Natural killer cell (primary cell): Measurements from ENCODE around the gene STAT6. TPM values are rescaled to one million over a fixed set of nuclear protein-coding genes. Genes with fewer than 3 reads are reported as not detected.
A peak's percentile ranks its signal among the peaks of the same experiment; 100 is the strongest.

ENCODE experiments used
- ATAC-seq, 3 donors: fragments of 150-1000 bp in 2 of 3; fragments of 200-7000 bp in 1 of 3; cut with Tn5 transposase; 1 replicate in 1 of 3; 2 replicates in 2 of 3; pipeline ENCODE4 v1.10.0; 2021; ENCODE audit warnings: mild to moderate bottlenecking in 2 of 3, moderate library complexity in 2 of 3
- DNase-seq, 2 donors: peaks; one replicate each; pipeline versions ENCODE4 v3.0.0 to v3.0.0-alpha.2; 2013 to 2021; ENCODE audit warnings: mixed read lengths in 1 of 2
- H3K27ac ChIP-seq: one replicate; pipeline ENCODE4 v1.5.1; 2013; ENCODE audit warnings: mild to moderate bottlenecking, low read length
- H3K27me3 ChIP-seq: one replicate; pipeline ENCODE4 v1.6.1; 2013; ENCODE audit warnings: low read length; ENCODE audit not compliant: control insufficient read depth, insufficient read depth
- H3K36me3 ChIP-seq: one replicate; pipeline ENCODE4 v1.6.1; 2013; ENCODE audit warnings: low read length; ENCODE audit not compliant: control insufficient read depth, insufficient read depth
- H3K4me1 ChIP-seq: one replicate; pipeline ENCODE4 v1.6.1; 2013; ENCODE audit warnings: low read length; ENCODE audit not compliant: control insufficient read depth, insufficient read depth
- H3K4me3 ChIP-seq: one replicate; pipeline ENCODE4 v1.5.1; 2013; ENCODE audit warnings: low read length
- H3K9me3 ChIP-seq: one replicate; pipeline ENCODE4 v1.6.1; 2013; ENCODE audit warnings: low read length; ENCODE audit not compliant: control insufficient read depth, insufficient read depth
- H3K27ac Mint-ChIP-seq, 2 donors: one replicate each; pipeline ENCODE4 v1.8.0; 2022; ENCODE audit warnings: mild to moderate bottlenecking in 2 of 2, mixed read lengths in 2 of 2, moderate library complexity in 1 of 2
- H3K27me3 Mint-ChIP-seq, 2 donors: one replicate each; pipeline ENCODE4 v1.8.0; 2022; ENCODE audit warnings: low read depth in 2 of 2, mixed read lengths in 2 of 2
- H3K36me3 Mint-ChIP-seq: one replicate; pipeline ENCODE4 v1.8.0; 2022; ENCODE audit warnings: mixed read lengths
- H3K4me1 Mint-ChIP-seq, 2 donors: one replicate each; pipeline ENCODE4 v1.8.0; 2022; ENCODE audit warnings: mixed read lengths in 2 of 2
- H3K4me3 Mint-ChIP-seq: one replicate; pipeline ENCODE4 v1.8.0; 2022; ENCODE audit warnings: mild to moderate bottlenecking, moderate library complexity, mixed read lengths
- H3K9me3 Mint-ChIP-seq, 2 donors: one replicate each; pipeline ENCODE4 v1.8.0; 2022; ENCODE audit warnings: mixed read lengths in 2 of 2
- WGBS: methylation state at CpG from one replicate; pipeline ENCODE4 v1.1.7; 2013; ENCODE audit warnings: missing lambda C conversion rate; ENCODE audit not compliant: insufficient coverage; 5-methylcytosine and 5-hydroxymethylcytosine counted together
- intact Hi-C: fragments of 100-400 bp; cut with micrococcal nuclease; formaldehyde crosslinking; loops from one replicate; pipeline ENCODE4 v1.14.2; 2022
- total RNA-seq, 4 donors: library from RNA; stranded (reverse); fragments of 120-200 nt in 1 of 4; gene quantifications; one replicate each; pipeline versions ENCODE4 v1.2.3 to v1.2.4, GENCODE V29; 2013 to 2022
- TF ChIP-seq, protein P1 (sequence below): fragments of 200-600 bp; IDR thresholded peaks from one replicate; pipeline ENCODE4 v1.8.0; 2022; ENCODE audit warnings: antibody characterized with exemption

Gene STAT6
- total RNA-seq, 3 donors from 2014 or later (not counting 1 experiment from before 2014, with no cell fraction given) = 277 to 340 (median 319) TPM

DNA sequence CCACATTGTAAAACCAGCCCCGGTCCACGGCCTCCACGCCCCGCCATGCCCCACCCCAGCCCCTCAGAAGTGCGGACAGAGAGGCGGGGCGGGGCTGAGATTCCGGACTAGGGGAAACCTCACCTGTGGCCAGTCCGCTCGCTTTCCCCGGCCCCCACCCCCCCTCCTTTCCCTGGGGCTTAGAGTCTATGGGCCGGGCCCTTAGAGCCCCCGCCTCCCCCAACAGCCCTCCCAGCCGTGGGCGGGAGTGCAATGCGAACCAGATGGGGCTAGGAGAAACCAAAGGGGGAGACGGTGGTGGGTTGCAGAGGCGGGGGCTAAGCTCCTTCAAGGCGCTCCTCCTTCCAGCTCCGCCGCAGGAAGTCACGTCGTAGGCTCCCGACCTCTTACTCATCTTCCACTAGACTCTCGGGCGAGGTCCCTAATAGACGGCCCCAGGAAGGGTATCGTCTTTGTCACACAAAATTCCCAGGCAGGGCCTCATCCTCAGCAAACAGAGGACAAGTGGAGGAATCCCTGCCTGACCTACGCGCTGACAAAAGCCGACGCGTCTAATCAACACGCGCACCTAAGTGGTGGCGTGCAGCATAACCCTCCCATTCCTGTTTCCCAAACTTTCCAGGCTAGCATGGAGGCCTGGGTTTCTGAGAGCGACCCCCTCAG lies 23.3 kb downstream of the STAT6 start:
- peak overlapping the region; percentile 92 to 95 for H3K27ac Mint-ChIP-seq
- peak overlapping the region; percentile 71 for H3K4me3 ChIP-seq
- H3K36me3 Mint-ChIP-seq = no peaks in the 10 kb centered on the region
- peaks cover 40% of the 10 kb centered on the region for H3K4me1 ChIP-seq
- H3K9me3 ChIP-seq = no peaks in the 10 kb centered on the region
- no peaks in the 10 kb centered on the region for H3K27me3 ChIP-seq
- under 1% methylated on average over 35 of the region's 37 CpGs for WGBS
- no peaks in the 10 kb centered on the region for H3K27me3 Mint-ChIP-seq
- peak; percentile 48 to 86 for DNase-seq
- TF ChIP-seq, protein P1, sequence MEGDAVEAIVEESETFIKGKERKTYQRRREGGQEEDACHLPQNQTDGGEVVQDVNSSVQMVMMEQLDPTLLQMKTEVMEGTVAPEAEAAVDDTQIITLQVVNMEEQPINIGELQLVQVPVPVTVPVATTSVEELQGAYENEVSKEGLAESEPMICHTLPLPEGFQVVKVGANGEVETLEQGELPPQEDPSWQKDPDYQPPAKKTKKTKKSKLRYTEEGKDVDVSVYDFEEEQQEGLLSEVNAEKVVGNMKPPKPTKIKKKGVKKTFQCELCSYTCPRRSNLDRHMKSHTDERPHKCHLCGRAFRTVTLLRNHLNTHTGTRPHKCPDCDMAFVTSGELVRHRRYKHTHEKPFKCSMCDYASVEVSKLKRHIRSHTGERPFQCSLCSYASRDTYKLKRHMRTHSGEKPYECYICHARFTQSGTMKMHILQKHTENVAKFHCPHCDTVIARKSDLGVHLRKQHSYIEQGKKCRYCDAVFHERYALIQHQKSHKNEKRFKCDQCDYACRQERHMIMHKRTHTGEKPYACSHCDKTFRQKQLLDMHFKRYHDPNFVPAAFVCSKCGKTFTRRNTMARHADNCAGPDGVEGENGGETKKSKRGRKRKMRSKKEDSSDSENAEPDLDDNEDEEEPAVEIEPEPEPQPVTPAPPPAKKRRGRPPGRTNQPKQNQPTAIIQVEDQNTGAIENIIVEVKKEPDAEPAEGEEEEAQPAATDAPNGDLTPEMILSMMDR = no peak
- H3K4me3 Mint-ChIP-seq = peak overlapping the region; percentile 90
- peaks cover 1% of the 10 kb centered on the region for H3K36me3 ChIP-seq
- peaks cover 23 to 37% of the 10 kb centered on the region in 2 donors for H3K4me1 Mint-ChIP-seq
- H3K9me3 Mint-ChIP-seq = no peaks in the 10 kb centered on the region
- intact Hi-C loops = loop anchor here (1.0 to 2.0 kb wide), 2 partner anchors 9 to 25 kb away; no protein-coding TSS in a partner anchor
- ATAC-seq = peak; percentile 27 to 37 (median 33)
- peak overlapping the region; percentile 100 for H3K27ac ChIP-seq

DNA sequence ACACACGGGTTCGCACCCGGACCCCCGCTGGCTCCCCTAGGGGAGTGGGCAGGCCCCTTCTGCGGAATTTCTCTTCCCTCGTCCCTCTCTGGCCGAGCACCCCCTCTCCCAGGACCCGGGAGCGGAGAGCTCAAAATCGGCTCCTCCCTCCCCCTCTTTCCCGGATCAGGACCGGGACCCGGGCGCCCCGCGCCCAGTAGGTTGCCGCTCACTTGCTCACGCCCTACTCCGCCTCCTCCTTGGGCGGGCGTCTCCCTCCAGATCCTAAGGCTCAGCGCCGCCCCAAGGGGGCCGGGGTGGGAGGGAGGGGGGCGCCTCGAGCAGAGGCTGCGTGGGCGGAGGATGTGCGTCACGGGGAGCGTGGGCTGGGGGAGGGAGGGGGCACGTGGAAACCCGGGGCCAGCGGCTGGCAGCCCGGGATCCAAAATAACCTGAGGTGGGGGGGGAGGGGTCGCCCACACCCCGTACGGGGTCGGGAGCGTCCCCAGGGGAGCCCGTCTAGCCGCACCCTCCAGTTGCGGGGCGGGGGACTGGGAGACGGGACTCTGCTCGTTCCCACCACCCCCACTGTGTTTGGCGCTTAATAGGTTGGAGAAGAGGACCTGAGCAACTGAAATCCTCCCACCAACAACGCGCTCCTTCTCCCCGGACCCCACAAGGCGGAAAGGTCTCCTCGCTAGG lies 24.0 kb downstream of the STAT6 start:
- Histone ChIP-seq H3K9me3 (no peaks in the 10 kb centered on the region), H3K27ac (peak overlapping the region; percentile 100), H3K4me1 (peaks cover 40% of the 10 kb centered on the region), H3K36me3 (peaks cover 1% of the 10 kb centered on the region), H3K27me3 (no peaks in the 10 kb centered on the region), H3K4me3 (peak overlapping the region; percentile 71)
- no peaks in the 10 kb centered on the region for H3K36me3 Mint-ChIP-seq
- ATAC-seq (peak; percentile 48 to 72 (median 55)), DNase-seq (peak; percentile 75 to 96)
- WGBS = under 1% methylated on average over 47 of the region's 52 CpGs
- TF ChIP-seq, protein P1 = no peak
- H3K9me3 Mint-ChIP-seq = no peaks in the 10 kb centered on the region
- peak overlapping the region; percentile 96 for H3K4me3 Mint-ChIP-seq
- H3K4me1 Mint-ChIP-seq = peaks cover 23 to 37% of the 10 kb centered on the region in 2 donors
- peak overlapping the region; percentile 92 to 95 for H3K27ac Mint-ChIP-seq
- intact Hi-C loops = loop anchor here (2.0 kb wide), 1 partner anchor 26 kb away; no protein-coding TSS in a partner anchor
- no peaks in the 10 kb centered on the region for H3K27me3 Mint-ChIP-seq

DNA sequence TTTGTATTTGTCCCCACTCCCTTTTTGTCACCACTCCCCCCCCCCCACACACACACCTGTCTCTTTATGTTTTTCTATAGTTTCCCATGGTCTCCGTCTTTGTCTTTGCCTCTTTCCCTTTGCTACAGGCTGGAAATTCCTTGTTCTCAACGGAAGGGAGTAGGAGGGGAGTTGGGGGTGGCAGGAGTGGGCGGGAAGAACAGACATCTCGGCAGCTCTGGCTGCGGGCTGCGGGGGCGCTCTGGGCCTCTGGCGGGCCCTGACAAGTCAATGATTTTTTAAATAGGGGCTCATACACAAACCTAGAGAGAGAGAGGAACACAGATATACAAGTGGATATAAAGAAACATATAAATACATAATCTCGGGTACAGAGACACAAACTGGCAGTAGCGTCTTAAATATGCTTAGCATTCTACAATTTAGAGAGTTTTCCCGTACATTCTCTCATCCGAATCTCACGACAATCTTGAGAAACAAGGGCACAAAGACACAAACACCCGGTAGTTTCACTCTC lies 24.6 kb downstream of the STAT6 start:
- no peaks in the 10 kb centered on the region for H3K27me3 Mint-ChIP-seq
- TF ChIP-seq, protein P1 = no peak
- H3K36me3 Mint-ChIP-seq = no peaks in the 10 kb centered on the region
- under 1% methylated on average over 13 of the region's 14 CpGs for WGBS
- H3K36me3 ChIP-seq = no peaks in the 10 kb centered on the region
- H3K9me3 ChIP-seq = no peaks in the 10 kb centered on the region
- no peaks in the 10 kb centered on the region for H3K27me3 ChIP-seq
- ATAC-seq = no peak
- H3K27ac Mint-ChIP-seq = peak overlapping the region; percentile 92 to 95
- peaks cover 23 to 37% of the 10 kb centered on the region in 2 donors for H3K4me1 Mint-ChIP-seq
- no peaks in the 10 kb centered on the region for H3K9me3 Mint-ChIP-seq
- peak overlapping the region; percentile 96 for H3K4me3 Mint-ChIP-seq
- H3K4me1 ChIP-seq = peaks cover 40% of the 10 kb centered on the region
- H3K4me3 ChIP-seq = peak overlapping the region; percentile 71
- peak in 1 of 2 donors; percentile 70 for DNase-seq
- intact Hi-C loops = loop anchor here (2.0 kb wide), 1 partner anchor 26 kb away; no protein-coding TSS in a partner anchor
- H3K27ac ChIP-seq = peak overlapping the region; percentile 100
